Activated naive CD4-positive, alpha-beta T cell treated with anti-CD3 and anti-CD28 coated beads, Interleukin-2, amount 10 ng/mL, durations not matched to agents 7 days and 5 days (primary cell): ENCODE data around the gene COPS6.
"Not testable (repeated sequence)": the region's sequence is repeated elsewhere in the genome, so short reads cannot be mapped to it uniquely, and the experiment has no call there.

Source experiments
- CTCF ChIA-PET: fragments of 350-600 bp; sonication (Branson Sonifier 250); formaldehyde crosslinking; loops from one replicate; lab custom pipeline; 2021; ENCODE audit warnings: antibody characterized with exemption; lab: Charles Lee
- DNase-seq: peaks from one replicate; pipeline ENCODE4 v3.0.0-alpha.2; 2020
- H3K27ac Mint-ChIP-seq: one replicate; pipeline ENCODE4 v1.8.0; 2021; ENCODE audit warnings: mild to moderate bottlenecking, moderate library complexity, mixed read lengths
- H3K27me3 Mint-ChIP-seq: one replicate; pipeline ENCODE4 v1.8.0; 2021; ENCODE audit warnings: mild to moderate bottlenecking, mixed read lengths
- H3K36me3 Mint-ChIP-seq: one replicate; pipeline ENCODE4 v1.8.0; 2021; ENCODE audit warnings: mixed read lengths
- H3K4me1 Mint-ChIP-seq: one replicate; pipeline ENCODE4 v1.8.0; 2021; ENCODE audit warnings: mixed read lengths
- H3K4me3 Mint-ChIP-seq: one replicate; pipeline ENCODE4 v1.8.0; 2021; ENCODE audit warnings: mild to moderate bottlenecking, moderate library complexity, mixed read lengths
- H3K9me3 Mint-ChIP-seq: one replicate; pipeline ENCODE4 v1.8.0; 2021; ENCODE audit warnings: mixed read lengths

Gene COPS6

GRCh38 chr7:100119072-100119969 is 30.6 kb downstream of the COPS6 start, which contains the start of the genes CNPY4 and TAF6:
Gene CNPY4 (plus strand): TSS chr7:100119634. CDS start chr7:100119745, 111 bp downstream.
Gene TAF6 (minus strand): TSS chr7:100119358. CDS start chr7:100114209, 5,149 bp downstream.
- DNase-seq: peak; percentile 96
- Mint-ChIP-seq H3K36me3 (peaks cover 22% of the 10 kb centered on the region), H3K4me3 (peak within 1 kb of the TSS; percentile 90), H3K9me3 (no peaks in the 10 kb centered on the region), H3K27me3 (no peaks in the 10 kb centered on the region), H3K4me1 (peaks cover 40% of the 10 kb centered on the region), H3K27ac (peak within 1 kb of the TSS; percentile 95)
- CTCF ChIA-PET: interaction anchor here (0.6 to 1.1 kb wide), 3 partner anchors 11 to 330 kb away, joined by 3 to 4 read pairs (median 3); no protein-coding TSS in a partner anchor

GRCh38 chr7:100119970-100120732 is 31.4 kb downstream of the COPS6 start:
- Mint-ChIP-seq H3K4me3 (peak overlapping the region; percentile 90), H3K9me3 (no peaks in the 10 kb centered on the region), H3K27me3 (no peaks in the 10 kb centered on the region), H3K36me3 (peaks cover 29% of the 10 kb centered on the region), H3K27ac (peak overlapping the region; percentile 95), H3K4me1 (peaks cover 48% of the 10 kb centered on the region)
- peak; percentile 83 for DNase-seq
- CTCF ChIA-PET: interaction anchor here (0.6 to 1.3 kb wide), 5 partner anchors 9 to 330 kb away, joined by 3 to 4 read pairs (median 3); no protein-coding TSS in a partner anchor

GRCh38 chr7:100120733-100121036 is 31.9 kb downstream of the COPS6 start:
- Mint-ChIP-seq H3K27me3 (no peaks in the 10 kb centered on the region), H3K4me3 (peak overlapping the region; percentile 90), H3K4me1 (peaks cover 54% of the 10 kb centered on the region), H3K27ac (peak overlapping the region; percentile 95), H3K9me3 (no peaks in the 10 kb centered on the region), H3K36me3 (peaks cover 28% of the 10 kb centered on the region)
- CTCF ChIA-PET: interaction anchor here (1.0 to 1.3 kb wide), 4 partner anchors 9 to 38 kb away, joined by 3 read pairs; no protein-coding TSS in a partner anchor
- no peak for DNase-seq

- Mint-ChIP-seq H3K27me3 (no peaks in the 10 kb centered on the region), H3K27ac (no peak overlapping the region), H3K4me1 (peaks cover 61% of the 10 kb centered on the region), H3K36me3 (peaks cover 25% of the 10 kb centered on the region), H3K4me3 (no peak overlapping the region), H3K9me3 (no peaks in the 10 kb centered on the region)
- CTCF ChIA-PET: no interaction called here
- DNase-seq: no peak
These were observed 33.3 kb downstream of the COPS6 start for GRCh38 chr7:100122067-100122466.

- Mint-ChIP-seq H3K9me3 (no peaks in the 10 kb centered on the region), H3K4me1 (peaks cover 62% of the 10 kb centered on the region), H3K36me3 (peaks cover 25% of the 10 kb centered on the region), H3K27ac (no peak overlapping the region), H3K27me3 (no peaks in the 10 kb centered on the region), H3K4me3 (no peak overlapping the region)
- DNase-seq: no peak
- CTCF ChIA-PET: interaction anchor here (1.0 kb wide), 1 partner anchor 11 kb away, joined by 3 read pairs; no protein-coding TSS in a partner anchor
These were observed 33.8 kb downstream of the COPS6 start for GRCh38 chr7:100122568-100122967.

- Mint-ChIP-seq H3K27me3 (no peaks in the 10 kb centered on the region), H3K9me3 (no peaks in the 10 kb centered on the region), H3K36me3 (peaks cover 19% of the 10 kb centered on the region), H3K27ac (peak overlapping the region; percentile 73), H3K4me3 (peak overlapping the region; percentile 99), H3K4me1 (peaks cover 60% of the 10 kb centered on the region)
- DNase-seq: no peak
- CTCF ChIA-PET: interaction anchor here (0.6 to 1.1 kb wide), 3 partner anchors 8 to 65 kb away, joined by 3 to 4 read pairs (median 3); no protein-coding TSS in a partner anchor
These were observed 35.8 kb downstream of the COPS6 start for GRCh38 chr7:100124301-100125230.

- Mint-ChIP-seq H3K9me3 (no peaks in the 10 kb centered on the region), H3K36me3 (peaks cover 19% of the 10 kb centered on the region), H3K4me3 (peak overlapping the region; percentile 99), H3K27me3 (no peaks in the 10 kb centered on the region), H3K4me1 (peaks cover 59% of the 10 kb centered on the region), H3K27ac (peak overlapping the region; percentile 100)
- CTCF ChIA-PET: interaction anchor here (0.9 kb wide), 1 partner anchor 132 kb away, joined by 3 read pairs; no protein-coding TSS in a partner anchor
- no peak for DNase-seq
These were observed 37.6 kb downstream of the COPS6 start for GRCh38 chr7:100126239-100126930.

- H3K4me1 Mint-ChIP-seq: peaks cover 59% of the 10 kb centered on the region
- peak; percentile 95 for DNase-seq
- H3K4me3 Mint-ChIP-seq: peak within 1 kb of the TSS; percentile 99
- peak within 1 kb of the TSS; percentile 100 for H3K27ac Mint-ChIP-seq
- CTCF ChIA-PET: interaction anchor here (0.9 to 1.1 kb wide), 3 partner anchors 44 to 214 kb away, joined by 3 read pairs; no protein-coding TSS in a partner anchor
- peaks cover 17% of the 10 kb centered on the region for H3K36me3 Mint-ChIP-seq
- H3K9me3 Mint-ChIP-seq: no peaks in the 10 kb centered on the region
- no peaks in the 10 kb centered on the region for H3K27me3 Mint-ChIP-seq
These were observed 38.4 kb downstream of the COPS6 start, which contains the start of gene MBLAC1 for GRCh38 chr7:100126931-100127865. Gene MBLAC1 (plus strand): TSS chr7:100126967. CDS start chr7:100127396, 429 bp downstream.

GRCh38 chr7:100127866-100128636 is 39.3 kb downstream of the COPS6 start:
- H3K27me3 Mint-ChIP-seq: peaks cover 7% of the 10 kb centered on the region
- CTCF ChIA-PET: interaction anchor here (0.6 to 3.7 kb wide), 10 partner anchors 26 to 431 kb away, joined by 3 to 22 read pairs (median 5); partner anchors contain the start of gene AP4M1
- no peaks in the 10 kb centered on the region for H3K9me3 Mint-ChIP-seq
- peaks cover 12% of the 10 kb centered on the region for H3K36me3 Mint-ChIP-seq
- peak overlapping the region; percentile 99 for H3K4me3 Mint-ChIP-seq
- H3K4me1 Mint-ChIP-seq: peaks cover 59% of the 10 kb centered on the region
- peak overlapping the region; percentile 89 for H3K27ac Mint-ChIP-seq
- peak; percentile 51 for DNase-seq

GRCh38 chr7:100128637-100128963 is 39.8 kb downstream of the COPS6 start:
- Mint-ChIP-seq H3K36me3 (peaks cover 10% of the 10 kb centered on the region), H3K4me3 (peak overlapping the region; percentile 99)

GRCh38 chr7:100130220-100130607 is 41.4 kb downstream of the COPS6 start:
- not testable (repeated sequence) for DNase-seq, H3K27ac Mint-ChIP-seq, H3K36me3 Mint-ChIP-seq, H3K27me3 Mint-ChIP-seq, H3K4me3 Mint-ChIP-seq, H3K9me3 Mint-ChIP-seq
- peaks cover 47% of the 10 kb centered on the region for H3K4me1 Mint-ChIP-seq
- CTCF ChIA-PET: interaction anchor here (0.7 to 5.0 kb wide), 14 partner anchors 10 to 277 kb away, joined by 3 to 46 read pairs (median 4); partner anchors contain the start of gene AP4M1

More at GRCh38 chr7:100128637-100128963, 39.8 kb downstream of the COPS6 start:
- no peak for DNase-seq
- no peaks in the 10 kb centered on the region for H3K9me3 Mint-ChIP-seq
- H3K27me3 Mint-ChIP-seq: peaks cover 7% of the 10 kb centered on the region
- CTCF ChIA-PET: interaction anchor here (0.6 to 3.7 kb wide), 10 partner anchors 27 to 431 kb away, joined by 3 to 22 read pairs (median 5); partner anchors contain the start of gene AP4M1
- H3K27ac Mint-ChIP-seq: peak overlapping the region; percentile 89
- peaks cover 57% of the 10 kb centered on the region for H3K4me1 Mint-ChIP-seq
